H1 (cell line): Measurements from ENCODE around the gene RPP25L. TPM values are rescaled to one million over a fixed set of nuclear protein-coding genes. Genes with fewer than 3 reads are reported as not detected.

Source experiments
- CTCF ChIA-PET: fragments of 300-600 bp; sonication (Branson Sonifier 250); formaldehyde crosslinking; loops from one replicate; lab custom pipeline; 2021; ENCODE audit not compliant: partially characterized antibody; lab: Charles Lee
- POLR2A ChIA-PET: fragments of 300-600 bp; sonication (Branson Sonifier 250); formaldehyde crosslinking; loops from one replicate; lab custom pipeline; 2021; ENCODE audit warnings: inconsistent platforms; ENCODE audit not compliant: partially characterized antibody; lab: Charles Lee
- DNase-seq, 2 experiments: peaks; one replicate each; pipeline versions ENCODE4 v3.0.0 to v3.0.0-alpha.2; 2010 to 2022; ENCODE audit warnings: low spot score in 2 of 2, low read depth in 1 of 2, mixed read lengths in 1 of 2
- FAIRE-seq: peaks from 2 replicates; lab custom pipeline; 2011; peaks lifted over from hg19 to GRCh38; lab: Jason Lieb, UNC
- H2AFZ ChIP-seq: 2 replicates; pipeline ENCODE4 v1.8.1; 2012; ENCODE audit warnings: low read length, inconsistent platforms
- H2AK5ac ChIP-seq: 2 replicates; pipeline ENCODE4 v1.6.1; 2013; ENCODE audit warnings: low read depth, low read length
- H2BK120ac ChIP-seq: replicated peaks from 2 replicates; pipeline ENCODE3; 2013; ENCODE audit warnings: low read depth, low read length, inconsistent platforms
- H2BK12ac ChIP-seq: 2 replicates; pipeline ENCODE4 v1.6.1; 2013; ENCODE audit warnings: low read depth, low read length
- H2BK15ac ChIP-seq: 2 replicates; pipeline ENCODE4 v1.6.1; 2013; ENCODE audit warnings: low read length
- H2BK20ac ChIP-seq: 2 replicates; pipeline ENCODE4 v1.6.1; 2013; ENCODE audit warnings: low read length
- H2BK5ac ChIP-seq: 2 replicates; pipeline ENCODE4 v1.6.1; 2013; ENCODE audit warnings: low read depth, low read length
- H3K14ac ChIP-seq: 2 replicates; pipeline ENCODE4 v1.6.1; 2013; ENCODE audit warnings: inconsistent platforms; ENCODE audit not compliant: insufficient read length
- H3K18ac ChIP-seq: 2 replicates; pipeline ENCODE4 v1.6.1; 2013; ENCODE audit warnings: low read length; ENCODE audit errors: extremely low read depth
- H3K23ac ChIP-seq: 2 replicates; pipeline ENCODE4 v1.6.1; 2013; ENCODE audit warnings: inconsistent platforms; ENCODE audit not compliant: insufficient read length
- H3K23me2 ChIP-seq: 2 replicates; pipeline ENCODE4 v1.6.1; 2013; ENCODE audit warnings: low read depth, low read length
- H3K27ac ChIP-seq: 2 replicates; pipeline ENCODE4 v1.6.1; 2011; ENCODE audit warnings: low read depth, low read length, inconsistent platforms
- H3K27me3 ChIP-seq, 4 experiments: replicated peaks in 1 of 4; 1 replicate in 1 of 4; 2 replicates in 3 of 4; pipeline versions ENCODE4 v1.6.1 to v1.8.1; 2011 to 2013; ENCODE audit warnings: low read length in 3 of 4, mild to moderate bottlenecking in 3 of 4, inconsistent platforms in 2 of 4, mixed read lengths in 2 of 4, moderate library complexity in 1 of 4; ENCODE audit not compliant: control insufficient read depth in 3 of 4, insufficient read depth in 3 of 4; ENCODE audit errors: extremely low read depth in 1 of 4
- H3K36me3 ChIP-seq, 4 experiments: 2 replicates each; pipeline versions ENCODE4 v1.6.1 to v1.8.1; 2011 to 2013; ENCODE audit warnings: mild to moderate bottlenecking in 4 of 4, low read length in 3 of 4, moderate library complexity in 2 of 4, control low read depth in 1 of 4, inconsistent platforms in 1 of 4; ENCODE audit not compliant: insufficient read depth in 4 of 4, control insufficient read depth in 2 of 4
- H3K4ac ChIP-seq: replicated peaks from 2 replicates; pipeline ENCODE3; 2013; ENCODE audit warnings: low read length, low read depth, mixed read lengths, inconsistent platforms; ENCODE audit not compliant: insufficient read length
- H3K4me1 ChIP-seq, 4 experiments: replicated peaks in 1 of 4; 1 replicate in 1 of 4; 2 replicates in 3 of 4; pipeline versions ENCODE4 v1.6.1 to v1.8.1; 2011 to 2013; ENCODE audit warnings: low read length in 3 of 4, inconsistent platforms in 2 of 4, mixed read lengths in 1 of 4; ENCODE audit not compliant: insufficient read depth in 4 of 4, control insufficient read depth in 3 of 4
- H3K4me2 ChIP-seq, 2 experiments: 2 replicates each; pipeline versions ENCODE4 v1.6.1 to v1.8.1; 2011 to 2013; ENCODE audit warnings: low read depth in 2 of 2, low read length in 2 of 2, control low read depth in 1 of 2, inconsistent platforms in 1 of 2, mild to moderate bottlenecking in 1 of 2; ENCODE audit not compliant: insufficient read depth in 1 of 2
- H3K4me3 ChIP-seq, 4 experiments: fragments of 200-600, 300-600 bp in 1 of 4; sonication (generic), shearing (Covaris generic), sonication (Bioruptor Twin) in 1 of 4; 2 replicates each; pipeline versions ENCODE4 v1.5.1 to v1.8.1; 2011 to 2016; ENCODE audit warnings: low read length in 4 of 4, low read depth in 3 of 4, control low read depth in 2 of 4, inconsistent platforms in 2 of 4, mild to moderate bottlenecking in 2 of 4, mixed read lengths in 1 of 4, moderate library complexity in 1 of 4; ENCODE audit not compliant: insufficient read depth in 2 of 4; ENCODE audit errors: extremely low read depth in 1 of 4
- H3K56ac ChIP-seq: replicated peaks from 2 replicates; pipeline ENCODE3; 2013; ENCODE audit warnings: low read depth, mild to moderate bottlenecking, mixed read lengths, low read length, inconsistent platforms; ENCODE audit not compliant: insufficient read length
- H3K79me1 ChIP-seq: 2 replicates; pipeline ENCODE4 v1.6.1; 2013; ENCODE audit warnings: low read depth, low read length, control low read depth
- H3K79me2 ChIP-seq, 2 experiments: 2 replicates each; pipeline versions ENCODE4 v1.6.1 to v1.8.1; 2012 to 2013; ENCODE audit warnings: low read length in 2 of 2, mild to moderate bottlenecking in 2 of 2, inconsistent platforms in 1 of 2; ENCODE audit not compliant: insufficient read depth in 2 of 2, control insufficient read depth in 1 of 2
- H3K9ac ChIP-seq, 4 experiments: replicated peaks in 1 of 4; 1 replicate in 1 of 4; 2 replicates in 3 of 4; pipeline versions ENCODE4 v1.6.1 to v1.8.1; 2011 to 2013; ENCODE audit warnings: low read depth in 3 of 4, low read length in 3 of 4, control low read depth in 2 of 4, mild to moderate bottlenecking in 2 of 4, moderate library complexity in 2 of 4, inconsistent platforms in 1 of 4; ENCODE audit errors: extremely low read depth in 1 of 4
- H3K9me3 ChIP-seq, 2 experiments: 2 replicates each; pipeline versions ENCODE4 v1.6.1 to v1.8.1; 2012 to 2013; ENCODE audit warnings: mild to moderate bottlenecking in 2 of 2, moderate library complexity in 2 of 2, control low read depth in 1 of 2, inconsistent platforms in 1 of 2, low read depth in 1 of 2, low read length in 1 of 2, mixed read lengths in 1 of 2; ENCODE audit not compliant: insufficient read depth in 2 of 2
- H4K20me1 ChIP-seq, 2 experiments: replicated peaks in 1 of 2; 2 replicates each; pipeline versions ENCODE3 to v1.8.1; 2011 to 2013; ENCODE audit warnings: inconsistent platforms in 2 of 2, low read length in 2 of 2, mild to moderate bottlenecking in 1 of 2; ENCODE audit not compliant: insufficient read depth in 2 of 2, control insufficient read depth in 1 of 2
- H4K5ac ChIP-seq: 2 replicates; pipeline ENCODE4 v1.6.1; 2013; ENCODE audit warnings: low read length, low read depth, mixed read lengths, inconsistent platforms; ENCODE audit not compliant: insufficient read length
- H4K8ac ChIP-seq: 2 replicates; pipeline ENCODE4 v1.8.0; 2013; ENCODE audit warnings: mild to moderate bottlenecking, moderate library complexity, low read length, inconsistent platforms; ENCODE audit not compliant: insufficient read depth; ENCODE audit errors: extremely low read depth
- H4K91ac ChIP-seq: replicated peaks from 2 replicates; pipeline ENCODE3; 2013; ENCODE audit warnings: low read length, mixed read lengths, inconsistent platforms; ENCODE audit not compliant: insufficient read length
- BCL11A ChIP-seq, 2 experiments: IDR thresholded peaks; one replicate each; pipeline ENCODE4 v1.6.1; 2011; ENCODE audit warnings: low read depth in 2 of 2, low read length in 2 of 2, mild to moderate bottlenecking in 2 of 2
- CHD1 ChIP-seq: IDR thresholded peaks from 2 replicates; pipeline ENCODE4 v1.6.1; 2012; ENCODE audit warnings: low read depth, low read length, improper control_type of control experiment
- CTBP2 ChIP-seq: IDR thresholded peaks from 2 replicates; pipeline ENCODE4 v1.7.0; 2011; ENCODE audit warnings: borderline replicate concordance, mild to moderate bottlenecking, moderate library complexity, mixed read lengths, low read length; ENCODE audit not compliant: insufficient read depth, insufficient read length
- GABPA ChIP-seq: IDR thresholded peaks from 2 replicates; pipeline ENCODE4 v1.6.1; 2011; ENCODE audit warnings: mild to moderate bottlenecking, low read length, moderate library complexity, borderline replicate concordance; ENCODE audit not compliant: insufficient read depth
- GTF2F1 ChIP-seq: IDR thresholded peaks from 2 replicates; pipeline ENCODE4 v1.6.1; 2012; ENCODE audit warnings: low read depth, low read length, improper control_type of control experiment, borderline replicate concordance
- NANOG ChIP-seq: IDR thresholded peaks from 2 replicates; pipeline ENCODE4 v1.6.1; 2011; ENCODE audit warnings: low read length, low read depth, mild to moderate bottlenecking, inconsistent platforms; ENCODE audit not compliant: insufficient read depth, poor library complexity, severe bottlenecking
- RXRA ChIP-seq: IDR thresholded peaks from 2 replicates; pipeline ENCODE4 v1.6.1; 2011; ENCODE audit warnings: low read depth, mild to moderate bottlenecking, low read length, moderate library complexity; ENCODE audit not compliant: insufficient read depth
- SRF ChIP-seq: IDR thresholded peaks from 2 replicates; pipeline ENCODE4 v1.6.1; 2011; ENCODE audit warnings: mild to moderate bottlenecking, low read depth, low read length, moderate library complexity
- WGBS, 2 experiments: shearing (Covaris generic) in 1 of 2; methylation state at CpG; one replicate each; pipeline versions ENCODE4 v1.1.6 to v1.1.7; 2013 to 2015; ENCODE audit warnings: low lambda C conversion rate in 2 of 2, mixed read lengths in 2 of 2, inconsistent platforms in 1 of 2, low coverage in 1 of 2, missing lambda C conversion rate in 1 of 2; ENCODE audit not compliant: insufficient replicate concordance in 2 of 2, insufficient coverage in 1 of 2, insufficient read length in 1 of 2; ENCODE audit errors: extremely low coverage in 1 of 2, missing lambda C conversion rate in 1 of 2; 5-methylcytosine and 5-hydroxymethylcytosine counted together
- polyA plus RNA-seq, 7 experiments: library from polyadenylated mRNA; depleted of rRNA in 3 of 7; stranded (reverse) in 5 of 7; unstranded in 2 of 7; fragments of >200 nt in 5 of 7; fragments of 200-250 nt in 2 of 7; gene quantifications; 1 replicate in 5 of 7; 2 replicates in 1 of 7; 4 replicates in 1 of 7; pipeline versions ENCODE4 v1.2.1 to v1.2.3, GENCODE V29; 2011 to 2013; ENCODE audit warnings: missing spikeins in 2 of 7, mixed read lengths in 2 of 7
- total RNA-seq: library from RNA; stranded (reverse); fragmentation: NEBNext Ultra II Directional; extraction: Animal tissue kit (Norgen Biotek cat#: 25700); gene quantifications from 2 replicates; pipeline ENCODE4 v1.2.1, GENCODE V29; 2021
- TF ChIP-seq, protein P1 (sequence below): IDR thresholded peaks from 2 replicates; pipeline ENCODE4 v1.6.1; 2012; ENCODE audit warnings: inconsistent platforms
- TF ChIP-seq, protein P2 (sequence below): IDR thresholded peaks from 2 replicates; pipeline ENCODE4 v1.6.1; 2012; ENCODE audit warnings: low read length, inconsistent platforms

RPP25L gene
- total and polyA plus RNA-seq, 2 of the 8 experiments (the other 6 are each of a cell fraction or from before 2014, with no cell fraction given): 21.6 to 75.0 TPM

- H3K4ac ChIP-seq: no peak overlapping the region
- H3K27ac ChIP-seq: no peak overlapping the region
- H3K4me2 ChIP-seq: peak overlapping the region in 1 of 2 experiments; percentile 84; a peak in 2 of 4 replicates
- peaks cover 0 to 5% of the 10 kb centered on the region in 2 experiments for H4K20me1 ChIP-seq
- no peak overlapping the region for H2BK20ac ChIP-seq
- H3K27me3 ChIP-seq: peaks cover 23 to 93% (median 81%) of the 10 kb centered on the region in 4 experiments
- H3K18ac ChIP-seq: no peak overlapping the region
- no peak for FAIRE-seq
- H3K4me1 ChIP-seq: peaks cover 12 to 42% (median 29%) of the 10 kb centered on the region in 4 experiments
- no peak overlapping the region for H3K14ac ChIP-seq
- H4K8ac ChIP-seq: no peak overlapping the region
- no peak overlapping the region for H3K56ac ChIP-seq
- H3K4me3 ChIP-seq: no peak overlapping the region
- no peak overlapping the region for H2BK120ac ChIP-seq
- no peak overlapping the region for H4K91ac ChIP-seq
- no peak overlapping the region for H3K9ac ChIP-seq
- H3K79me1 ChIP-seq: no peaks in the 10 kb centered on the region
- H3K79me2 ChIP-seq: no peaks in the 10 kb centered on the region
- no peaks in the 10 kb centered on the region for H3K9me3 ChIP-seq
- peaks cover 19% of the 10 kb centered on the region; the same call in 1 of the 2 replicates for H3K23me2 ChIP-seq
- no peaks in the 10 kb centered on the region for H3K36me3 ChIP-seq
- CTCF ChIA-PET: interaction anchor here (0.5 to 13.8 kb wide), 14 partner anchors 8 to 180 kb away, joined by 3 to 241 read pairs (median 5); partner anchors contain the start of gene CNTFR
- no peak overlapping the region for H2BK12ac ChIP-seq
- no peak overlapping the region for H2BK5ac ChIP-seq
- no peak overlapping the region for H2AFZ ChIP-seq
- H2BK15ac ChIP-seq: no peak overlapping the region
- H2AK5ac ChIP-seq: no peak overlapping the region
- 51% methylated on average over 8 of the region's 8 CpGs; no CpG with 5 or more reads in 1 of the 2 experiments for WGBS, 2 experiments
- H3K23ac ChIP-seq: no peak overlapping the region
- POLR2A ChIA-PET: interaction anchor here (1.2 to 5.6 kb wide), 7 partner anchors 8 to 57 kb away, joined by 3 to 36 read pairs (median 6); partner anchors contain the start of genes CNTFR and SIGMAR1
- H4K5ac ChIP-seq: no peak overlapping the region
- no peak for DNase-seq
- TF ChIP-seq RXRA: no peak
- no peak for TF ChIP-seq BCL11A (IDR thresholded peaks at IDR 0.05; ENCODE audit: low read depth in 2 of 2, low read length in 2 of 2)
- TF ChIP-seq CHD1: no peak
- TF ChIP-seq GABPA: no peak
- TF ChIP-seq, protein P1, sequence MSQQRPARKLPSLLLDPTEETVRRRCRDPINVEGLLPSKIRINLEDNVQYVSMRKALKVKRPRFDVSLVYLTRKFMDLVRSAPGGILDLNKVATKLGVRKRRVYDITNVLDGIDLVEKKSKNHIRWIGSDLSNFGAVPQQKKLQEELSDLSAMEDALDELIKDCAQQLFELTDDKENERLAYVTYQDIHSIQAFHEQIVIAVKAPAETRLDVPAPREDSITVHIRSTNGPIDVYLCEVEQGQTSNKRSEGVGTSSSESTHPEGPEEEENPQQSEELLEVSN: no peak
- TF ChIP-seq, protein P2, sequence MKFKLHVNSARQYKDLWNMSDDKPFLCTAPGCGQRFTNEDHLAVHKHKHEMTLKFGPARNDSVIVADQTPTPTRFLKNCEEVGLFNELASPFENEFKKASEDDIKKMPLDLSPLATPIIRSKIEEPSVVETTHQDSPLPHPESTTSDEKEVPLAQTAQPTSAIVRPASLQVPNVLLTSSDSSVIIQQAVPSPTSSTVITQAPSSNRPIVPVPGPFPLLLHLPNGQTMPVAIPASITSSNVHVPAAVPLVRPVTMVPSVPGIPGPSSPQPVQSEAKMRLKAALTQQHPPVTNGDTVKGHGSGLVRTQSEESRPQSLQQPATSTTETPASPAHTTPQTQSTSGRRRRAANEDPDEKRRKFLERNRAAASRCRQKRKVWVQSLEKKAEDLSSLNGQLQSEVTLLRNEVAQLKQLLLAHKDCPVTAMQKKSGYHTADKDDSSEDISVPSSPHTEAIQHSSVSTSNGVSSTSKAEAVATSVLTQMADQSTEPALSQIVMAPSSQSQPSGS: no peak
- TF ChIP-seq NANOG: no peak
- TF ChIP-seq CTBP2: no peak
- no peak for TF ChIP-seq SRF
- no peak for TF ChIP-seq GTF2F1
These were observed 31.5 kb downstream of the RPP25L start for GRCh38 chr9:34580358-34580757.
